Retinal pigment epithelial cell (primary cell): ENCODE measurements around the gene SYK.

ENCODE experiments used
- DNase-seq: peaks from one replicate; pipeline ENCODE4 v3.0.0-alpha.2; 2010; ENCODE audit warnings: low read depth
- H3K4me3 ChIP-seq: 2 replicates; pipeline ENCODE4 v1.5.1; 2011; ENCODE audit warnings: mild to moderate bottlenecking, low read length, control low read depth, moderate library complexity
- TF ChIP-seq, protein P1 (sequence below): conservative IDR thresholded peaks from 2 replicates; pipeline ENCODE4 v1.5.1; 2011; ENCODE audit warnings: low read depth, low read length, control low read depth, inconsistent platforms

The SYK gene

DNA sequence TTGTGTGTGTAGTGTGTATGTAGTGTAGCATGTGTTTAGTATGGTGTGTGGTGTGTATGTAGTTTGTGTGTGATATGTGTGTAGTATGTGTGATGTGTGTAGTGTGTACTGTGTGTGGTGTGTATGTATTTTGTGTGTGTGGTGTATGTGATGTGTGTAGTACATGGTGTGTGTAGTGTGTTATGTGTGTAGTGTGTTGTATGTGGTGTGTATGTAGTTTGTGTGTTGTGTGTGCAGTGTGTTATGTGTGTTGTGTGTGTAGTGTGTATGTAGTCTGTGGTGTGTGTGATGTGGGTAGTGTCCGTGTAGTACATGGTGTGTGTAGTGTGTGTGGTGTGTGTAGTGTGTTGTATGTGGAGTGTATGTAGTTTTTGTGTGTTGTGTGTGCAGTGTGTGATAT is 40.0 kb downstream of the SYK start:
- DNase-seq: no peak
- no peak overlapping the region for H3K4me3 ChIP-seq
- TF ChIP-seq, protein P1, sequence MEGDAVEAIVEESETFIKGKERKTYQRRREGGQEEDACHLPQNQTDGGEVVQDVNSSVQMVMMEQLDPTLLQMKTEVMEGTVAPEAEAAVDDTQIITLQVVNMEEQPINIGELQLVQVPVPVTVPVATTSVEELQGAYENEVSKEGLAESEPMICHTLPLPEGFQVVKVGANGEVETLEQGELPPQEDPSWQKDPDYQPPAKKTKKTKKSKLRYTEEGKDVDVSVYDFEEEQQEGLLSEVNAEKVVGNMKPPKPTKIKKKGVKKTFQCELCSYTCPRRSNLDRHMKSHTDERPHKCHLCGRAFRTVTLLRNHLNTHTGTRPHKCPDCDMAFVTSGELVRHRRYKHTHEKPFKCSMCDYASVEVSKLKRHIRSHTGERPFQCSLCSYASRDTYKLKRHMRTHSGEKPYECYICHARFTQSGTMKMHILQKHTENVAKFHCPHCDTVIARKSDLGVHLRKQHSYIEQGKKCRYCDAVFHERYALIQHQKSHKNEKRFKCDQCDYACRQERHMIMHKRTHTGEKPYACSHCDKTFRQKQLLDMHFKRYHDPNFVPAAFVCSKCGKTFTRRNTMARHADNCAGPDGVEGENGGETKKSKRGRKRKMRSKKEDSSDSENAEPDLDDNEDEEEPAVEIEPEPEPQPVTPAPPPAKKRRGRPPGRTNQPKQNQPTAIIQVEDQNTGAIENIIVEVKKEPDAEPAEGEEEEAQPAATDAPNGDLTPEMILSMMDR: no peak

DNA sequence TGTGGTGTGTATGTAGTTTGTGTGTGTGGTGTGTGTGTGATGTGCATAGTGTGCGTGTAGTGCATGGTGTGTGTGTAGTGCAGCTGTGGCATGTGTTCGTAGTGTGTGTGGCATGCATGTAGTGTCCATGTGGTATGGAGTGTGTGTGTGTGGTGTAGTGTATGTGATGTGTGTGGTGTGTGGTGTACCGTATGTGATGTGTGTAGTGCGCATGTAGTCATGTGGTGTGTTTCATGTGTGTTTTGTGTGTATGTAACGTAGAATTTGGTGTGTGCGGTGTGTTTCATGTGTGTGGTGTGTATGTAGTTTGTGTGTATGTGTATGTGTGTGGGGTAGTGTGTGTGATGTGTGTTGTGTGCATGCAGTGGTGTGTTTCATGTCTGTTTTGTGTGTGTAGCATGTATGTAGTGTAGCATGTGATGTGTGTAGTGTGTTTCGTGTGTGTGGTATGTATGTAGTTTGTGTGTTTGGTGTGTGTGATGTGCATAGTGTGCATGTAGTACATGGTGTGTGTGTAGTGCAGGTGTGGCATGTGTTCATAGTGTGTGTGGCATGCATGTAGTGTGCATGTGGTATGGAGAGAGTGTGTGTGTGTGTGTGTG is 40.7 kb downstream of the SYK start:
- TF ChIP-seq, protein P1: no peak
- DNase-seq: no peak
- no peak overlapping the region for H3K4me3 ChIP-seq

DNA sequence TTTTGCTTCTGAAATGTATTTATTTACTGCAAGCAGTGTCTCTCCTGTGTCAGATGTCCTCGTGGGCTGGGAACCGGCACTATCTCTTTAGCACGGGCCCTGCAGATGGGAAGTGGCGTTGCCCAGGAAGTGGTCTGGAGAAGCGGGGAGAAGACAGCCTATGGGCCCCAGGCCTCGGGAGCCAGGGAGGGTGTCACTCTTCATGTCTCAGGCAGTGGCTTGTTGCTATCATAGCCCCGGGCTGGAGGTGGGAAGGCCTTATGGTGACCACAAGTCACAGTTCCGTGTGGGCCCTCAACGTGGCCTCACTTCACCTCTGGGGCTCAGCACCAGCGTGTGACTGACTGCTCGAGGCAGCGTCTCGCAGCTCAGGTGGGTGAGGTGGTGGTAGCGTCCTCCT is 41.4 kb downstream of the SYK start:
- TF ChIP-seq, protein P1: no peak
- no peak for DNase-seq
- no peak overlapping the region for H3K4me3 ChIP-seq

DNA sequence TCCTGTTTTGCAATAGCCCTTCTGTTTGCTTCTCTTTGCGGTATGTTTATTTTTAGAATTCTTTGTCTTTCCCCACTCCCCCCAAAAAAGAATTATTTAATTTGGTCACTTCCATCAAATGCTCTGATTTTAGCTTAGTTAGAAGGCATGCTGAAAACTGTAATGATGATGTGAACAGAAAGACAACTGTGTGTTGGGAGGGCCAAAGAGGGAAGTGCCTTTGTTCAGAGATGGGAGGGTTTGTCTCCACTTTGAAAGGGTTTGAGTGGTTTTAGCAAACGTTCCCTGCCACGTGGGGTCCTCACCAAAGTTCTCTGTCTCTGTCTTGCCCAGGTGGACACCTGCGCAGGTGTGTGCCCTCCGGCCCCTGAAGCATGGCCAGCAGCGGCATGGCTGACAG is 41.9 kb downstream of the SYK start:
- no peak for DNase-seq
- TF ChIP-seq, protein P1: no peak
- H3K4me3 ChIP-seq: no peak overlapping the region

DNA sequence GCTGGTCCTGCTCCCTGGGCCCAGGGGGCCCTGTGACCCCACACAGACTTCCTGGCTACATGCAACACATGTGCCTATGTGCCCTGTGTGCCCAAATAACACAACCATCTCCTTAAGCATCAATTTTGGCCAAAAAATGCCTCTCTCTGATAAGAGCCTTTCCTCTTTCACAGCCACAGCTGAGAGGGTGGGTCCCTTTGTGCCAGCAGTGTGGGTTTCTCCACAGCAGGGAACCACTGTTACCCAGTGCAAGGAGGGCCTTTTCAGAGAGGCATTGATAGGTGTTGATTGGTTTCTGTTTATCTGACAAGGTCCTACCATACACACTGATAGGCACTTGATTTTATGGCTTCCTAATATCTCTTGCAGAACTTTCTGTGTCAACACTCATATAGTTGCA is 42.7 kb downstream of the SYK start:
- TF ChIP-seq, protein P1: no peak
- no peak overlapping the region for H3K4me3 ChIP-seq
- DNase-seq: no peak

DNA sequence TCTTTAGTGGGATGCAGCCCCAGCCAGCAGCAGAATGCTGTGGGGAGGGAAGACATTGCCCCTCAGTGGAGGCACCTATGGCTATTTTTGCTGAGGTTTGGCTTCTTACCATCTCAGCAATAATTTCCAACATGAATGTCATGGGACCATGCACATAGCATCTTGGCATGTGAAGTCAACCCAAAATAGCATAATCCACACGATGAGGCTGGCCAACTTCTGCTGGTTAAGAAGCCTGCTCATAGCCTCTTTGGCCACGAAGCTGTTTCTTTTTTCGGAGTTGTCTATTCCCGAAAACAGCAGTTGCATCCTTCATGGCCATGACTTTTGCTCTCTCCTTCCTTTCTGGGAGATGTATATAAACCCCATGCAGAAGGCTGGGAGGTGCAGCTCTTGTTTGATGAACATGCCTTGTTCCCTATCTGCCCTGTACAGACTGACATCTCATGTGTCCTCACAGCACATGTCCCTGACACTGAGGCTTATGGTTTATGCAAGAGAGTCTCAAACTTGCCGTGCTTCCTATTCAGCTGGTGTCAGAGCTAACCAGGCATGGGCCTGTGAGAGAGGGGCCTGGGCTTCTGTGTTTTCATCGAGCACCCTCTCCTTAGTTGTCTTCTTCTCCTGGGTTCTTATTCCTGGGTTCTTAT is 45.3 kb downstream of the SYK start:
- H3K4me3 ChIP-seq: no peak overlapping the region
- no peak for DNase-seq
- TF ChIP-seq, protein P1: no peak

DNA sequence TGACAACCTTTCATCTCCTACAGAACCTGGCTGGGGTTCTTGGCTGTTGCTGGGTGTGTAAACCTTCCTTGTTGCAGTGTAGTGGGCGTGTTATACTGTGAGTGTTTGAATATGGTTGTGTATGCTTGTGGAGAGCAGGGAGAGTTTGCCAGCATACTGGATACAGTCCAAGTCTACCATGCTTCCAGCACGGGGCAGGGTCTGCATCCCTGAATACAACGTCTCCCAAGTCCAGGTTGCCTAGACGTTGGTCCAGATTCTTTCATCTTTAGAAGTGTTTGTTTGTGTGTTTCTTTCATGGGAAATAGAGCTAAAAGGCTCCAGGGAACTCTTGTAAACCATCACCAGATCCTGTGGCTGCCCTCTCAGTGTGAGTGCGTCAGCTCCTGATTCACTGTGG is 46.4 kb downstream of the SYK start:
- no peak for DNase-seq
- TF ChIP-seq, protein P1: no peak
- no peak overlapping the region for H3K4me3 ChIP-seq
